COR-L47 (cell line): ENCODE data around the gene PACRG.
A peak's percentile ranks its signal among the peaks of the same experiment; 100 is the strongest.
"Not testable (repeated sequence)": the region's sequence is repeated elsewhere in the genome, so short reads cannot be mapped to it uniquely, and the experiment has no call there.

ENCODE experiments used
- DNase-seq: peaks from one replicate; lab custom pipeline; 2025; lab: John Stamatoyannopoulos, UW

The PACRG gene

GRCh38 chr6:162727322-162728182 lies at the start of gene PACRG, which contains the start of gene PRKN:
TSS of gene PACRG (plus strand) at chr6:162727974.
TSS of gene PRKN (minus strand) at chr6:162727766.
- DNase-seq, result peak; percentile 93

GRCh38 chr6:162678896-162679295 lies 48.9 kb upstream of the PACRG start:
- DNase-seq, result not testable (repeated sequence)

GRCh38 chr6:162679681-162680080 lies 48.1 kb upstream of the PACRG start:
- DNase-seq, result no peak

GRCh38 chr6:162680367-162680766 lies 47.4 kb upstream of the PACRG start:
- no peak for DNase-seq

GRCh38 chr6:162680871-162681270 lies 46.9 kb upstream of the PACRG start:
- DNase-seq, result no peak

GRCh38 chr6:162681447-162681846 lies 46.3 kb upstream of the PACRG start:
- DNase-seq, result no peak

GRCh38 chr6:162683135-162683534 lies 44.6 kb upstream of the PACRG start:
- no peak for DNase-seq

GRCh38 chr6:162684052-162684451 lies 43.7 kb upstream of the PACRG start:
- no peak for DNase-seq

- DNase-seq, result no peak
These were observed 42.8 kb upstream of the PACRG start for GRCh38 chr6:162684961-162685360.

- DNase-seq, result no peak
These were observed 42.2 kb upstream of the PACRG start for GRCh38 chr6:162685586-162685985.

- DNase-seq, result no peak
These were observed 38.9 kb upstream of the PACRG start for GRCh38 chr6:162688751-162689345.

GRCh38 chr6:162690158-162690557 lies 37.6 kb upstream of the PACRG start:
- no peak for DNase-seq

- DNase-seq, result no peak
These were observed 29.8 kb upstream of the PACRG start for GRCh38 chr6:162697872-162698403.

GRCh38 chr6:162698440-162698839 lies 29.3 kb upstream of the PACRG start:
- no peak for DNase-seq

- no peak for DNase-seq
These were observed 27.8 kb upstream of the PACRG start for GRCh38 chr6:162699961-162700360.

GRCh38 chr6:162700966-162701365 lies 26.8 kb upstream of the PACRG start:
- DNase-seq, result no peak

GRCh38 chr6:162701551-162701950 lies 26.2 kb upstream of the PACRG start:
- DNase-seq, result no peak

GRCh38 chr6:162702446-162702845 lies 25.3 kb upstream of the PACRG start:
- no peak for DNase-seq

GRCh38 chr6:162704001-162704400 lies 23.8 kb upstream of the PACRG start:
- peak; percentile 30 for DNase-seq

GRCh38 chr6:162705736-162706135 lies 22.0 kb upstream of the PACRG start:
- DNase-seq, result peak; percentile 43

- DNase-seq, result no peak
These were observed 21.5 kb upstream of the PACRG start for GRCh38 chr6:162706232-162706631.

GRCh38 chr6:162708971-162709370 lies 18.8 kb upstream of the PACRG start:
- DNase-seq, result no peak

GRCh38 chr6:162709431-162709830 lies 18.3 kb upstream of the PACRG start:
- DNase-seq, result no peak
